Measurements from ENCODE around the gene MTX3.

- TF ChIP-seq, protein P1, sequence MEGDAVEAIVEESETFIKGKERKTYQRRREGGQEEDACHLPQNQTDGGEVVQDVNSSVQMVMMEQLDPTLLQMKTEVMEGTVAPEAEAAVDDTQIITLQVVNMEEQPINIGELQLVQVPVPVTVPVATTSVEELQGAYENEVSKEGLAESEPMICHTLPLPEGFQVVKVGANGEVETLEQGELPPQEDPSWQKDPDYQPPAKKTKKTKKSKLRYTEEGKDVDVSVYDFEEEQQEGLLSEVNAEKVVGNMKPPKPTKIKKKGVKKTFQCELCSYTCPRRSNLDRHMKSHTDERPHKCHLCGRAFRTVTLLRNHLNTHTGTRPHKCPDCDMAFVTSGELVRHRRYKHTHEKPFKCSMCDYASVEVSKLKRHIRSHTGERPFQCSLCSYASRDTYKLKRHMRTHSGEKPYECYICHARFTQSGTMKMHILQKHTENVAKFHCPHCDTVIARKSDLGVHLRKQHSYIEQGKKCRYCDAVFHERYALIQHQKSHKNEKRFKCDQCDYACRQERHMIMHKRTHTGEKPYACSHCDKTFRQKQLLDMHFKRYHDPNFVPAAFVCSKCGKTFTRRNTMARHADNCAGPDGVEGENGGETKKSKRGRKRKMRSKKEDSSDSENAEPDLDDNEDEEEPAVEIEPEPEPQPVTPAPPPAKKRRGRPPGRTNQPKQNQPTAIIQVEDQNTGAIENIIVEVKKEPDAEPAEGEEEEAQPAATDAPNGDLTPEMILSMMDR (IDR thresholded peaks at IDR 0.05): no peak
- TF ChIP-seq POLR2A (IDR thresholded peaks at IDR 0.05): no peak
These were observed 19.9 kb downstream of the MTX3 start for GRCh38 chr5:79971156-79971555.

Measured in upper lobe of left lung (tissue), 4 donors.